ENCODE measurements around the gene CNTN3. TPM values are rescaled to one million over a fixed set of nuclear protein-coding genes. Genes with fewer than 3 reads are reported as not detected.

The CNTN3 gene
- total RNA-seq, result 10 to 100 TPM in 1 of 5 donors, 1 to 10 TPM in 4; 1.2 to 17.1 (median 6.1) TPM
- 1 to 10 TPM in 2 of 3 donors, under 1 TPM in 1; 0.76 to 1.5 (median 1.3) TPM for polyA plus RNA-seq
- long read RNA-seq, donor 1, result 0 reads
- long read RNA-seq, donor 2, result 0 reads
- long read RNA-seq, donor 3, result 0 reads
- long read RNA-seq, donor 4, result 0 reads
- long read RNA-seq, donor 5, result 0 reads
- long read RNA-seq, donor 6, result 0 reads
- long read RNA-seq, donor 7, result 0 reads
- long read RNA-seq, donor 8, partial matches to known transcripts, result 0 of 2 reads
- long read RNA-seq, donor 8, other reads (novel, unspliced or antisense), result 0 of 2 reads
- long read RNA-seq, donor 9, result 0 reads
- long read RNA-seq, donor 10, result 0 reads

DNA sequence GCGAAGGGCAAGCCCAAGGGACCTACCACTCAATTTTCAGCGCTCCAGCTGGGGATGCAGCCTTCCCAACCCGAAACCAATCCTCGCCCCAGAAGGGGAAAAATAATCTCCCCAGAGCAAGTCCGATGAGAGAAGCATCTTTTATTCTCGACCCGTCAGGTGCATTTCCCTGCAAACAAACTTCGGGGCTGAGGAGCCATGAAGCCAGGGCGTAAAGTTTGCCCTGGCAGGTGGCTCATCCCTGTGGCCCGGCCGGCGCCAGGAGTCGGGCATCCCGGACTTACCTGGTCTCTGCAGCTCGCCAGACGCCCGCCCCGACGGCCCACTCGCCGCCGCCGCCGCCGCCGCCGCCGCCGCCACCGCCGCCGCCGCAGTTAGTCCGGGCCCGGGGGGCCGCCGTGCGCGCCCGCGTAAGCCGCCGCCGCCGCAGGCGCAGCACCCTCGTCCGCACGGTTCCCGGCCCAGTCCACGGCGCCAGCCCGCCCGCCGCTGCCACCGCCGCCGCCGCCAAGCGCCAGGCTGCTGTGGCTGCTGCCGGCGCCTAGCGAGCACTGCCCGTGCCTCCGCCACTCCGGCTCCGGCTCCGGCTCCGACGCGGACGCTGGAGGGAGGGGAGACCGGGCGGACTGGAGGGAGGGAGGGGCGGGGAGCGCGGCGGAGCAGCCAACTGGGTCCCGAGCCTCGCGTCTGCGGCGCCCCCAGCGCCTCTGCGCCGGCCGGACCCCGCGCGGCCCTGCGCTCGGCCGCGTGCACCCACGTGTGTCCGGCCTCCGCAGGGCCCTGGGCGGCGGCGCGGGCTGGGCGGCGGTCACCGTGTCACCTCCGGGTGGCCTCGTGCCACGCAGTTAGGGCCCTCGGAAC is at the start of gene CNTN3:
CNTN3 (minus strand) TSS at position 553 of the 861 bp plus-strand sequence. CDS start 93,547 bp downstream, outside the sequence.
- peaks cover 0 to 35% (median 18%) of the 10 kb centered on the region in 4 donors for H3K4me1 ChIP-seq
- H3K4me3 ChIP-seq, result peak within 1 kb of the TSS; percentile 41 to 55 (median 52)
- H3K9me3 ChIP-seq, result no peaks in the 10 kb centered on the region
- peak; percentile 43 to 87 for DNase-seq
- 1 to 12% (median 3%) methylated on average over 38 to 96 of the region's 108 CpGs for WGBS, 5 donors
- H3K36me3 ChIP-seq, result no peaks in the 10 kb centered on the region
- H3K27ac ChIP-seq, result peak within 1 kb of the TSS in 4 of 5 donors; percentile 6 to 61 (median 49)
- intact Hi-C loops (cut with DNase I; ENCODE audit: low total_unique reads), result no loop called here
- TF ChIP-seq EP300 (IDR thresholded peaks at IDR 0.05), result no peak
- TF ChIP-seq, protein P1, sequence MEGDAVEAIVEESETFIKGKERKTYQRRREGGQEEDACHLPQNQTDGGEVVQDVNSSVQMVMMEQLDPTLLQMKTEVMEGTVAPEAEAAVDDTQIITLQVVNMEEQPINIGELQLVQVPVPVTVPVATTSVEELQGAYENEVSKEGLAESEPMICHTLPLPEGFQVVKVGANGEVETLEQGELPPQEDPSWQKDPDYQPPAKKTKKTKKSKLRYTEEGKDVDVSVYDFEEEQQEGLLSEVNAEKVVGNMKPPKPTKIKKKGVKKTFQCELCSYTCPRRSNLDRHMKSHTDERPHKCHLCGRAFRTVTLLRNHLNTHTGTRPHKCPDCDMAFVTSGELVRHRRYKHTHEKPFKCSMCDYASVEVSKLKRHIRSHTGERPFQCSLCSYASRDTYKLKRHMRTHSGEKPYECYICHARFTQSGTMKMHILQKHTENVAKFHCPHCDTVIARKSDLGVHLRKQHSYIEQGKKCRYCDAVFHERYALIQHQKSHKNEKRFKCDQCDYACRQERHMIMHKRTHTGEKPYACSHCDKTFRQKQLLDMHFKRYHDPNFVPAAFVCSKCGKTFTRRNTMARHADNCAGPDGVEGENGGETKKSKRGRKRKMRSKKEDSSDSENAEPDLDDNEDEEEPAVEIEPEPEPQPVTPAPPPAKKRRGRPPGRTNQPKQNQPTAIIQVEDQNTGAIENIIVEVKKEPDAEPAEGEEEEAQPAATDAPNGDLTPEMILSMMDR (IDR thresholded peaks at IDR 0.05), result no peak
- TF ChIP-seq POLR2A (IDR thresholded peaks at IDR 0.05), result no peak
- TF ChIP-seq POLR2AphosphoS5 (IDR thresholded peaks at IDR 0.05), result no peak
- peaks cover 0 to 13% (median 0%) of the 10 kb centered on the region in 3 donors for H3K27me3 ChIP-seq

GRCh38 chr3:74663178-74663577 is 48.7 kb upstream of the CNTN3 start:
- no peak for TF ChIP-seq POLR2AphosphoS5 (IDR thresholded peaks at IDR 0.05)
- no peak for TF ChIP-seq POLR2A (IDR thresholded peaks at IDR 0.05)
- TF ChIP-seq, protein P1 (IDR thresholded peaks at IDR 0.05), result no peak
- no peak for TF ChIP-seq EP300 (IDR thresholded peaks at IDR 0.05)
- intact Hi-C loops (cut with DNase I; ENCODE audit: low total_unique reads), result no loop called here
- Histone ChIP-seq H3K9me3 (peaks cover 0 to 15% (median 13%) of the 10 kb centered on the region in 4 donors), H3K27ac (no peak overlapping the region), H3K36me3 (no peaks in the 10 kb centered on the region), H3K27me3 (no peaks in the 10 kb centered on the region), H3K4me3 (no peak overlapping the region), H3K4me1 (no peaks in the 10 kb centered on the region)
- DNase-seq, result no peak
- 75 to 80% (median 78%) methylated on average over 3 of the region's 3 CpGs for WGBS, 5 donors

GRCh38 chr3:74661672-74662071 is 47.2 kb upstream of the CNTN3 start:
- Histone ChIP-seq H3K9me3 (peaks cover 0 to 4% (median 0%) of the 10 kb centered on the region in 4 donors), H3K27ac (no peak overlapping the region), H3K4me1 (no peaks in the 10 kb centered on the region), H3K4me3 (no peak overlapping the region), H3K36me3 (no peaks in the 10 kb centered on the region), H3K27me3 (no peaks in the 10 kb centered on the region)
- intact Hi-C loops (cut with DNase I; ENCODE audit: low total_unique reads), result no loop called here
- no peak for TF ChIP-seq POLR2A (IDR thresholded peaks at IDR 0.05)
- TF ChIP-seq EP300 (IDR thresholded peaks at IDR 0.05), result no peak
- no peak for TF ChIP-seq POLR2AphosphoS5 (IDR thresholded peaks at IDR 0.05)
- TF ChIP-seq, protein P1 (IDR thresholded peaks at IDR 0.05), result no peak
- no peak for DNase-seq

DNA sequence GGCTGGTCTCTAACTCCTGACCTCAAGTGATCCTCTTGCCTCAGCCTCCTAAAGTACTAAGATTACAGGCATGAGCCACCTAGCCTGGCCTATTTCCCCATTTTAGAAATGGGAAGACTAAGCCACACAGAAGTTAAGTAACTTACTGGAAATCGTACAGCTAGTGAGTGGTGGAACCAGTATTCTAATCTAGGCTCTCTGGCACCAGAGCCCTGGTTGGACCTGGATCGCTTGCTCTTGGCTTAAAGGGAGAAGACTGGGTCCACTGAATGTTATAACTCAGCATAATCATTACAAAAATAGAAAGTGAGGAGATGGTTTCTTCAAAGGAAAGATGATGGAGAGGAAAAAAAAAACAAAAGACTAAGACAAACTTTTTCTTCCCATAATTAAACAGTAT is 37.4 kb upstream of the CNTN3 start:
- no peak for DNase-seq
- Histone ChIP-seq H3K36me3 (no peaks in the 10 kb centered on the region), H3K4me1 (no peaks in the 10 kb centered on the region), H3K4me3 (no peak overlapping the region), H3K9me3 (no peaks in the 10 kb centered on the region), H3K27ac (no peak overlapping the region), H3K27me3 (no peaks in the 10 kb centered on the region)
- WGBS, 5 donors, result 47 to 79% (median 76%) methylated on average over 2 of the region's 2 CpGs
- intact Hi-C loops (cut with DNase I; ENCODE audit: low total_unique reads), result no loop called here
- TF ChIP-seq EP300 (IDR thresholded peaks at IDR 0.05), result no peak
- TF ChIP-seq POLR2A (IDR thresholded peaks at IDR 0.05), result no peak
- TF ChIP-seq, protein P1 (IDR thresholded peaks at IDR 0.05), result no peak
- no peak for TF ChIP-seq POLR2AphosphoS5 (IDR thresholded peaks at IDR 0.05)
